SK-N-SH (cell line): ENCODE data around the gene MYO1D. TPM values are rescaled to one million over a fixed set of nuclear protein-coding genes. Genes with fewer than 3 reads are reported as not detected.

Experiments used
- CTCF ChIA-PET: fragments of 300-600, 350-600 bp; formaldehyde crosslinking; extraction: SDS; loops from one replicate; lab custom pipeline; 2021; lab: Yijun Ruan, JAX
- POLR2A ChIA-PET: fragments of 350-600 bp; sonication (Branson Sonifier 250); formaldehyde crosslinking; extraction: SDS; loops from one replicate; lab custom pipeline; 2020; ENCODE audit warnings: antibody characterized with exemption, inconsistent platforms; lab: Yijun Ruan, JAX
- DNase-seq: peaks from one replicate; pipeline ENCODE4 v3.0.0; 2012
- H2AFZ ChIP-seq: fragments of 200-600 bp; sonication (generic); 2 replicates; pipeline ENCODE4 v1.8.1; 2016; ENCODE audit warnings: antibody characterized with exemption, mild to moderate bottlenecking, low read depth
- H3F3A ChIP-seq: fragments of 200-600 bp; sonication (generic); replicated peaks from 2 replicates; pipeline ENCODE3; 2016; ENCODE audit warnings: antibody characterized with exemption, mild to moderate bottlenecking; ENCODE audit not compliant: insufficient read depth
- H3K27ac ChIP-seq, 2 experiments: fragments of 200-500 bp in 1 of 2; fragments of 200-600 bp in 1 of 2; sonication (Bioruptor generic) in 1 of 2; sonication (generic), shearing (Covaris generic) in 1 of 2; 2 replicates each; pipeline versions ENCODE4 v1.5.1 to v1.6.1; 2014 to 2016; ENCODE audit warnings: low read depth in 2 of 2, inconsistent platforms in 1 of 2, low read length in 1 of 2, mild to moderate bottlenecking in 1 of 2, mixed read lengths in 1 of 2
- H3K27me3 ChIP-seq: fragments of 200-600 bp; sonication (generic), shearing (Covaris generic); 2 replicates; pipeline ENCODE4 v1.6.1; 2016; ENCODE audit warnings: mixed run types; ENCODE audit not compliant: insufficient read depth
- H3K36me3 ChIP-seq, 2 experiments: fragments of 200-500 bp in 1 of 2; fragments of 200-600 bp in 1 of 2; sonication (Bioruptor generic) in 1 of 2; sonication (generic) in 1 of 2; replicated peaks in 1 of 2; 2 replicates each; pipeline versions ENCODE3 to v1.5.1; 2014 to 2016; ENCODE audit warnings: low read length in 1 of 2, mild to moderate bottlenecking in 1 of 2; ENCODE audit not compliant: insufficient read depth in 2 of 2, control insufficient read depth in 1 of 2
- H3K4me1 ChIP-seq, 2 experiments: fragments of 200-500 bp in 1 of 2; fragments of 200-600 bp in 1 of 2; sonication (Bioruptor generic) in 1 of 2; sonication (generic), shearing (Covaris generic) in 1 of 2; 2 replicates each; pipeline versions ENCODE4 v1.5.1 to v1.6.1; 2014 to 2016; ENCODE audit warnings: low read depth in 1 of 2, low read length in 1 of 2, mixed run types in 1 of 2; ENCODE audit not compliant: insufficient read depth in 2 of 2, control insufficient read depth in 1 of 2
- H3K4me2 ChIP-seq: fragments of 200-600 bp; sonication (generic), shearing (Covaris generic); 2 replicates; pipeline ENCODE4 v1.6.1; 2017; ENCODE audit warnings: mixed run types
- H3K4me3 ChIP-seq, 2 experiments: fragments of 200-500 bp in 1 of 2; fragments of 200-600 bp in 1 of 2; sonication (Bioruptor generic) in 1 of 2; sonication (generic), shearing (Covaris generic) in 1 of 2; 2 replicates each; pipeline versions ENCODE4 v1.5.1 to v1.8.1; 2014 to 2016; ENCODE audit warnings: low read depth in 2 of 2, inconsistent platforms in 1 of 2, low read length in 1 of 2, mild to moderate bottlenecking in 1 of 2, mixed read lengths in 1 of 2, moderate library complexity in 1 of 2
- H3K79me2 ChIP-seq: fragments of 200-600 bp; sonication (generic); 2 replicates; pipeline ENCODE4 v1.8.1; 2017; ENCODE audit warnings: mild to moderate bottlenecking; ENCODE audit not compliant: insufficient read depth
- H3K9ac ChIP-seq: fragments of 200-600 bp; sonication (generic); 2 replicates; pipeline ENCODE4 v1.6.1; 2017; ENCODE audit warnings: mixed run types
- H3K9me2 ChIP-seq: fragments of 200-600 bp; sonication (generic); 2 replicates; pipeline ENCODE4 v1.6.1; 2017; ENCODE audit warnings: mixed run types
- H3K9me3 ChIP-seq: fragments of 200-600 bp; sonication (generic); 2 replicates; pipeline ENCODE4 v1.6.1; 2017; ENCODE audit warnings: mixed run types, mild to moderate bottlenecking, moderate library complexity
- H4K20me1 ChIP-seq: fragments of 200-600 bp; sonication (generic); 2 replicates; pipeline ENCODE4 v1.6.1; 2017; ENCODE audit warnings: mild to moderate bottlenecking, mixed run types; ENCODE audit not compliant: insufficient read depth
- CHD2 ChIP-seq: fragments of 150-350 bp; IDR thresholded peaks from 2 replicates; pipeline ENCODE4 v1.6.1; 2018; ENCODE audit warnings: low read length; ENCODE audit not compliant: partially characterized antibody
- ELF1 ChIP-seq: IDR thresholded peaks from 2 replicates; pipeline ENCODE4 v1.4.0; 2012
- EP300 ChIP-seq, 2 experiments: IDR thresholded peaks; 2 replicates each; pipeline versions ENCODE4 v1.4.0 to v1.6.1; 2012; ENCODE audit warnings: borderline replicate concordance in 1 of 2, low read depth in 1 of 2, low read length in 1 of 2
- FOSL2 ChIP-seq: IDR thresholded peaks from 2 replicates; pipeline ENCODE4 v1.4.0; 2012; ENCODE audit warnings: low read depth, mild to moderate bottlenecking, moderate library complexity, borderline replicate concordance
- GATA2 ChIP-seq: sonication (generic); formaldehyde crosslinking; IDR thresholded peaks from 2 replicates; pipeline ENCODE4 v1.5.0; 2020; ENCODE audit warnings: mild to moderate bottlenecking, missing genetic modification reagents
- NFIC ChIP-seq: IDR thresholded peaks from 2 replicates; pipeline ENCODE4 v1.4.0; 2012; ENCODE audit warnings: borderline replicate concordance
- NRF1 ChIP-seq: IDR thresholded peaks from 2 replicates; pipeline ENCODE4 v1.6.1; 2012; ENCODE audit warnings: low read depth, mild to moderate bottlenecking, low read length
- POLR2AphosphoS5 ChIP-seq: IDR thresholded peaks from 2 replicates; pipeline ENCODE4 v1.6.1; 2012; ENCODE audit warnings: low read depth, low read length
- RFX5 ChIP-seq: IDR thresholded peaks from 2 replicates; pipeline ENCODE4 v1.6.1; 2012; ENCODE audit warnings: mild to moderate bottlenecking, improper control_type of control experiment, low read length
- SIN3A ChIP-seq: IDR thresholded peaks from 2 replicates; pipeline ENCODE4 v1.6.1; 2012; ENCODE audit warnings: low read depth, mild to moderate bottlenecking, low read length, moderate library complexity, borderline replicate concordance
- TAF1 ChIP-seq: IDR thresholded peaks from 2 replicates; pipeline ENCODE4 v1.6.1; 2012; ENCODE audit warnings: low read depth, mild to moderate bottlenecking, low read length, moderate library complexity, borderline replicate concordance
- TEAD4 ChIP-seq: IDR thresholded peaks from 2 replicates; pipeline ENCODE4 v1.4.0; 2012; ENCODE audit warnings: mild to moderate bottlenecking, borderline replicate concordance; ENCODE audit not compliant: insufficient read depth
- YY1 ChIP-seq: IDR thresholded peaks from 2 replicates; pipeline ENCODE4 v1.4.0; 2012; ENCODE audit warnings: low read depth, mild to moderate bottlenecking
- WGBS: methylation state at CpG from one replicate; pipeline ENCODE4 v1.1.6; 2017; ENCODE audit warnings: low lambda C conversion rate; 5-methylcytosine and 5-hydroxymethylcytosine counted together
- polyA plus RNA-seq, 3 experiments: library from polyadenylated mRNA; depleted of rRNA; stranded (reverse); fragments of >200 nt; gene quantifications; 2 replicates each; pipeline ENCODE4 v1.2.3, GENCODE V29; 2012
- TF ChIP-seq, protein P1 (sequence below): fragments of 200-600 bp; sonication (generic); IDR thresholded peaks from 2 replicates; pipeline ENCODE4 v1.6.1; 2017; ENCODE audit warnings: antibody characterized with exemption, mild to moderate bottlenecking, moderate library complexity
- TF ChIP-seq, protein P2 (sequence below): IDR thresholded peaks from 2 replicates; pipeline ENCODE4 v1.4.0; 2012; ENCODE audit warnings: low read depth, borderline replicate concordance
- TF ChIP-seq, protein P3 (sequence below): IDR thresholded peaks from 2 replicates; pipeline ENCODE4 v1.6.1; 2012; ENCODE audit warnings: mild to moderate bottlenecking, low read depth, low read length, moderate library complexity
- TF ChIP-seq, protein P4 (sequence below): IDR thresholded peaks from 2 replicates; pipeline ENCODE4; 2012

The MYO1D gene
- polyA plus RNA-seq, 1 of the 3 experiments (the other 2 are of a cell fraction) = 20.4 TPM

DNA sequence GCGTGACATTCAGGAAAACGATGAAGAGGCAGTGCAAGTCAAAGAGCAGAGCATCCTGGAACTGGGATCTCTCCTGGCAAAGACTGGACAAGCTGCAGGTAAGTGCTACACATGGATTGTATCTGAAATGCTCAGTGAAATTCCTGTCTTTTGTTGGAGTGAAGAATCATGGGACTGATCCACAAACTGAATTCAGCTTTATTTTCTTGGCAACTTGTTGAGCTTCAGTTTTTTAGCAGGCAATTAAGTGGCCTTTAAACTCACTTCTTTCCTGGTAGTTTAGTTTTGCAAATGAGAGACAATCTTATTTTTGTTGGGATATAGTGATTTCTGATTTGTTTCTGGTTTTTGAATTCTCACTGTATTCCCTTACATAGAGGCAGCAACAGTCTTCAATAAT, 430.0 kb downstream of the MYO1D start:
- TF ChIP-seq, protein P1, sequence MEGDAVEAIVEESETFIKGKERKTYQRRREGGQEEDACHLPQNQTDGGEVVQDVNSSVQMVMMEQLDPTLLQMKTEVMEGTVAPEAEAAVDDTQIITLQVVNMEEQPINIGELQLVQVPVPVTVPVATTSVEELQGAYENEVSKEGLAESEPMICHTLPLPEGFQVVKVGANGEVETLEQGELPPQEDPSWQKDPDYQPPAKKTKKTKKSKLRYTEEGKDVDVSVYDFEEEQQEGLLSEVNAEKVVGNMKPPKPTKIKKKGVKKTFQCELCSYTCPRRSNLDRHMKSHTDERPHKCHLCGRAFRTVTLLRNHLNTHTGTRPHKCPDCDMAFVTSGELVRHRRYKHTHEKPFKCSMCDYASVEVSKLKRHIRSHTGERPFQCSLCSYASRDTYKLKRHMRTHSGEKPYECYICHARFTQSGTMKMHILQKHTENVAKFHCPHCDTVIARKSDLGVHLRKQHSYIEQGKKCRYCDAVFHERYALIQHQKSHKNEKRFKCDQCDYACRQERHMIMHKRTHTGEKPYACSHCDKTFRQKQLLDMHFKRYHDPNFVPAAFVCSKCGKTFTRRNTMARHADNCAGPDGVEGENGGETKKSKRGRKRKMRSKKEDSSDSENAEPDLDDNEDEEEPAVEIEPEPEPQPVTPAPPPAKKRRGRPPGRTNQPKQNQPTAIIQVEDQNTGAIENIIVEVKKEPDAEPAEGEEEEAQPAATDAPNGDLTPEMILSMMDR = no peak
- no peak for TF ChIP-seq CHD2
- no peak for TF ChIP-seq SIN3A
- TF ChIP-seq NRF1 = no peak
- TF ChIP-seq RFX5 = no peak
- no peak for TF ChIP-seq FOSL2
- no peak for TF ChIP-seq YY1
- TF ChIP-seq, protein P2, sequence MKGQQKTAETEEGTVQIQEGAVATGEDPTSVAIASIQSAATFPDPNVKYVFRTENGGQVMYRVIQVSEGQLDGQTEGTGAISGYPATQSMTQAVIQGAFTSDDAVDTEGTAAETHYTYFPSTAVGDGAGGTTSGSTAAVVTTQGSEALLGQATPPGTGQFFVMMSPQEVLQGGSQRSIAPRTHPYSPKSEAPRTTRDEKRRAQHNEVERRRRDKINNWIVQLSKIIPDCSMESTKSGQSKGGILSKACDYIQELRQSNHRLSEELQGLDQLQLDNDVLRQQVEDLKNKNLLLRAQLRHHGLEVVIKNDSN = no peak
- TF ChIP-seq, protein P3, sequence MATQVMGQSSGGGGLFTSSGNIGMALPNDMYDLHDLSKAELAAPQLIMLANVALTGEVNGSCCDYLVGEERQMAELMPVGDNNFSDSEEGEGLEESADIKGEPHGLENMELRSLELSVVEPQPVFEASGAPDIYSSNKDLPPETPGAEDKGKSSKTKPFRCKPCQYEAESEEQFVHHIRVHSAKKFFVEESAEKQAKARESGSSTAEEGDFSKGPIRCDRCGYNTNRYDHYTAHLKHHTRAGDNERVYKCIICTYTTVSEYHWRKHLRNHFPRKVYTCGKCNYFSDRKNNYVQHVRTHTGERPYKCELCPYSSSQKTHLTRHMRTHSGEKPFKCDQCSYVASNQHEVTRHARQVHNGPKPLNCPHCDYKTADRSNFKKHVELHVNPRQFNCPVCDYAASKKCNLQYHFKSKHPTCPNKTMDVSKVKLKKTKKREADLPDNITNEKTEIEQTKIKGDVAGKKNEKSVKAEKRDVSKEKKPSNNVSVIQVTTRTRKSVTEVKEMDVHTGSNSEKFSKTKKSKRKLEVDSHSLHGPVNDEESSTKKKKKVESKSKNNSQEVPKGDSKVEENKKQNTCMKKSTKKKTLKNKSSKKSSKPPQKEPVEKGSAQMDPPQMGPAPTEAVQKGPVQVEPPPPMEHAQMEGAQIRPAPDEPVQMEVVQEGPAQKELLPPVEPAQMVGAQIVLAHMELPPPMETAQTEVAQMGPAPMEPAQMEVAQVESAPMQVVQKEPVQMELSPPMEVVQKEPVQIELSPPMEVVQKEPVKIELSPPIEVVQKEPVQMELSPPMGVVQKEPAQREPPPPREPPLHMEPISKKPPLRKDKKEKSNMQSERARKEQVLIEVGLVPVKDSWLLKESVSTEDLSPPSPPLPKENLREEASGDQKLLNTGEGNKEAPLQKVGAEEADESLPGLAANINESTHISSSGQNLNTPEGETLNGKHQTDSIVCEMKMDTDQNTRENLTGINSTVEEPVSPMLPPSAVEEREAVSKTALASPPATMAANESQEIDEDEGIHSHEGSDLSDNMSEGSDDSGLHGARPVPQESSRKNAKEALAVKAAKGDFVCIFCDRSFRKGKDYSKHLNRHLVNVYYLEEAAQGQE = no peak
- no peak for TF ChIP-seq TAF1
- TF ChIP-seq EP300 (IDR thresholded peaks at IDR 0.05; ENCODE audit: borderline replicate concordance in 1 of 2, low read depth in 1 of 2, low read length in 1 of 2) = no peak
- no peak for TF ChIP-seq GATA2
- TF ChIP-seq, protein P4, sequence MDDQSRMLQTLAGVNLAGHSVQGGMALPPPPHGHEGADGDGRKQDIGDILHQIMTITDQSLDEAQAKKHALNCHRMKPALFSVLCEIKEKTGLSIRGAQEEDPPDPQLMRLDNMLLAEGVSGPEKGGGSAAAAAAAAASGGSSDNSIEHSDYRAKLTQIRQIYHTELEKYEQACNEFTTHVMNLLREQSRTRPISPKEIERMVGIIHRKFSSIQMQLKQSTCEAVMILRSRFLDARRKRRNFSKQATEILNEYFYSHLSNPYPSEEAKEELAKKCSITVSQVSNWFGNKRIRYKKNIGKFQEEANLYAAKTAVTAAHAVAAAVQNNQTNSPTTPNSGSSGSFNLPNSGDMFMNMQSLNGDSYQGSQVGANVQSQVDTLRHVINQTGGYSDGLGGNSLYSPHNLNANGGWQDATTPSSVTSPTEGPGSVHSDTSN = no peak
- TF ChIP-seq POLR2AphosphoS5 = no peak
- TF ChIP-seq NFIC = no peak
- no peak for TF ChIP-seq ELF1
- TF ChIP-seq TEAD4 = no peak
- H4K20me1 ChIP-seq = peaks cover 47% of the 10 kb centered on the region
- H3K36me3 ChIP-seq = peaks cover 36 to 49% of the 10 kb centered on the region in 2 experiments
- WGBS = 98% methylated on average over 2 of the region's 2 CpGs
- H3K4me2 ChIP-seq = peak overlapping the region; percentile 95; the same call in 1 of the 2 replicates
- no peak overlapping the region for H2AFZ ChIP-seq
- H3K9me2 ChIP-seq = no peaks in the 10 kb centered on the region
- H3K9ac ChIP-seq = no peak overlapping the region; the same call in 1 of the 2 replicates
- H3K27me3 ChIP-seq = no peaks in the 10 kb centered on the region
- H3K4me3 ChIP-seq = 0 out of 4 replicates have a peak overlapping the region, but pooled peaks of 1 of the 2 experiments have one; percentile 82
- H3K9me3 ChIP-seq = no peaks in the 10 kb centered on the region
- peaks cover 14% of the 10 kb centered on the region in 2 experiments; a peak in 3 of 4 replicates for H3K4me1 ChIP-seq
- H3F3A ChIP-seq = peaks cover 7% of the 10 kb centered on the region
- H3K79me2 ChIP-seq = peaks cover 76% of the 10 kb centered on the region
- CTCF ChIA-PET = interaction anchor here (0.9 to 4.8 kb wide), 2 partner anchors 17 to 430 kb away, joined by 3 to 56 read pairs; partner anchors contain the start of gene MYO1D
- no peak overlapping the region for H3K27ac ChIP-seq
- no peak for DNase-seq
- POLR2A ChIA-PET = no interaction called here
